IPS-11a (cell line): ENCODE measurements around the gene EVC2.

Source experiments
- H3K4me3 ChIP-seq: one replicate; pipeline ENCODE4 v1.5.1; 2013; ENCODE audit warnings: low read depth, low read length, control low read depth

Gene EVC2

GRCh38 chr4:5689065-5689464 lies 19.3 kb downstream of the EVC2 start:
- no peak overlapping the region for H3K4me3 ChIP-seq

- no peak overlapping the region for H3K4me3 ChIP-seq
Observed at GRCh38 chr4:5686338-5686737, 22.0 kb downstream of the EVC2 start.

DNA sequence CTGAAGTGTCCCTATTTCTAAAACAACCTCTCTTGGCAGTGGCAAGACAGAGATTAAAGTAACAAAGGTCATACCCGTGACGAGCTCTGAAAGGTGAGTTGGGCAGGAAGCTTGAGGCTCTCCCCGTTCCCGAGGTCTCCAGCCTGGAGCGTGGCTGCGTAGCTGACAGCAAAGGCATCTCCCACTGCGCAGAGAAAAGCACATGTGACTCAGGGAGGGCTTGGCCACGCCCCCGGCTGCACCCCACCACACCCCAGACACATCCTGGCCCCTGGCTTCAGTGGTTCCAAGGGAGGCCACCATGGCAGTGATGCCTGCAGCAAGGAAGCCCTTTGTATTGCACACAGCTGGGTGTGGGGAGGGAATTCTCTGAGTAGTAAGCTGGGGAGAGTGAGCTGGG lies 23.1 kb downstream of the EVC2 start:
- H3K4me3 ChIP-seq, result no peak overlapping the region

- no peak overlapping the region for H3K4me3 ChIP-seq
Observed at GRCh38 chr4:5683566-5683965, 24.8 kb downstream of the EVC2 start.

- H3K4me3 ChIP-seq, result no peak overlapping the region
Observed at GRCh38 chr4:5678977-5679376, 29.4 kb downstream of the EVC2 start.

DNA sequence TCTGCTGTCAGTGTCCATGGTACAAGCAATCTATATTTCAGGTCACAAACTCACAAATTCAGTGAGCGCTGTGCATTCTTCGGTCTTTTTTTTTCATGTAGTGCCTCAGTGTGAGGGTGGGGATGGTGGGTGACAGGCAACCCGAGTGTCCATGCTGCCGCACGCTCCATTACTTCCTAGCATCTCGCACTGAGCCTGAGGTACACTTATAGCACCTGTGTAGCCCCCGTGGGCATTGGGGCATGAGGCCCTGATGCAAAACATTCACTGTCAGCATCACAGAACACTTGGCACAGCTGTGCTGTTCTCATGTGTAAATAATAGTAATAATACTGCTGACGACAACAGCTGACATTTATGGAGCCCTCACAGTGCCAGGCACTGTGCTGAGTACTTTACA lies 31.6 kb downstream of the EVC2 start:
- no peak overlapping the region for H3K4me3 ChIP-seq

DNA sequence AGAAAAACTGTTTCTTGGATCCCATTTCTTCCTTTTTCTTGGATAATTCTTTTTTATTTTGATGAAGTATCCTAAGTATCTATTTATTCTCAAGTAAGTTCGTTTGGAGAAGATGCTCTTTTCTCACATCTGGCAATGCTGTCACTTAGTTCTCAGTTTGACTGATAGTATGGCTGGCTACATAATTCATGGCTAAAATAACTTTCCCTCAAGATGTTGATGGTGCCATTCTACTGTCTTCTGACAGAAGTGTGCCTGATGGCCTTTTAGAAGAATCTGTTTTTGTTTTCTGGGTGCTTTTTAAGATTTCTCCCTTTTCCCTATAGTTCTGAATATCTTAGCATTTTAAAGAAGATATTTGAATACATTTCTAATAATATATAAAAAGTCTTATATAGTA lies 41.6 kb downstream of the EVC2 start:
- no peak overlapping the region for H3K4me3 ChIP-seq

GRCh38 chr4:5664778-5665177 lies 43.6 kb downstream of the EVC2 start:
- no peak overlapping the region for H3K4me3 ChIP-seq

DNA sequence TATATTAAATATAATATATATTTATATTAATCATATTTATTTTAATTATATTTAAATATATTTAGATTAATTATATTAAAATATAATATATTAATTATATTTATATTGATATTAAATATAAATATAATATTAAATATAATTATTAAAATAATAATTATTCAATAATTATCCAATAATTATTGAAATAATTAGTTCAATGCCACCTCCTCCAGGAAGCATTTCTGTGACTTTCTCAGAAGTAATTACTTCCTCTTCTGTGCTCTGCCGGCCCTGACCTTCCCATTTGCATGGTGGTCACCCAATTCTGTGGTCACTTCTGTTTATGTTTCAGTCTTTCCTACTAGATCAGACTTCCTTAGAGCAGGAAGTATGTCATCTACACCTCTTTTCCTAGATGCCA lies 45.8 kb downstream of the EVC2 start:
- H3K4me3 ChIP-seq, result no peak overlapping the region

DNA sequence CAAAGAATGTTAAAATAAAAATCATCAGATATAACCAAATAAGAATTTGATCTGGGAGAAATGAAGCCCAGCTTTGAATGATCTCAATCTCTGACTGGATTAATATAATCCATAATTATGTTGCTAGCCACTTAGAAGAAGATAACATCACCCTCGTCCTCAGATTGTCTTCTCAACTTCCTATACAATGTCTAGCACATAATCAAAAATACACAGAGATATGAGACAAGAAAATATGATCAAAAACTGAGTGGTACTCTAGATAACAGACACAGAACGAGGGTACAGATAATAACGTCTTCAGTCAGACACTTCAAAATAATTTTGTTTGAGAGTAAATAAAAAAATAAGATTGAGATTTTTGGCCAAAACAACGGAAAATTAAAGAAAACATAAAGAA lies 47.1 kb downstream of the EVC2 start:
- H3K4me3 ChIP-seq, result no peak overlapping the region

DNA sequence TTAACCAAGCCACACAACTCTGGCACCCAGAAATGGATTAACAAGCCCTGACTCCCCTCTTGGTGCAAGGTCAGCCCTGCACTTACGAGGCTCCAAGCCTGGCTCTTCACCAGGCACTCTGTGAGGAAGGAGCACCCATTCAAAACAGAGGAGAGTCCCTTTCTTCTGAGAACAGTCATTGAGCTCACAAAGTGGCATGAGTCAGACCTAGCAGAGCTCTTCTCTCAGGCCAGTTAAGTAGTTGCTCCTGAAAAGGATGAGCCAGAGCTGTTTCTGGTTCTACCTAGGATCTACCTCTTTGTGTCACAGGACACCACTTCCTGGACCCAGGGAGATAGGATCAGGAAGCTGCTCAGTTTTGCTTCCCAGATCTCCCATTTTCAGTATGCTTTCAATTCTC lies 48.2 kb downstream of the EVC2 start:
- H3K4me3 ChIP-seq, result no peak overlapping the region

DNA sequence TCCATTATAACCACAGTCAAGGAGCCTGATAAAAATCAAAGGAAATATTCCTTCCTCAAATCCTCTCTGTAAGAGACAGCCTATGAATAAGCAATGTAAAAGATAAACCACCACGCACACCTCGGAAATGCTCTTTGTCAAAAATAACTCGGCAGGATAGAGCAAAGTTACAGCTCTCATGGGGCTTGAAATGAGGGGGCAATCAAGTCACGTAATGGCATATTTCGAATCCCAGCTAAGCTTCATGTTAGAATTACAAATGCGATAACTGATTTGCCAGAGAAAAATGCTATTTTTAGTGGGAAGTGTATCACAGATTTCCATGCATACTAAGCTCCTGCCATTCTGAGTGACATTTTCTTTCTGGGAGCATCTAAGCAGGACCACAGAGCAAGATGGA lies 49.4 kb downstream of the EVC2 start:
- H3K4me3 ChIP-seq, result no peak overlapping the region

DNA sequence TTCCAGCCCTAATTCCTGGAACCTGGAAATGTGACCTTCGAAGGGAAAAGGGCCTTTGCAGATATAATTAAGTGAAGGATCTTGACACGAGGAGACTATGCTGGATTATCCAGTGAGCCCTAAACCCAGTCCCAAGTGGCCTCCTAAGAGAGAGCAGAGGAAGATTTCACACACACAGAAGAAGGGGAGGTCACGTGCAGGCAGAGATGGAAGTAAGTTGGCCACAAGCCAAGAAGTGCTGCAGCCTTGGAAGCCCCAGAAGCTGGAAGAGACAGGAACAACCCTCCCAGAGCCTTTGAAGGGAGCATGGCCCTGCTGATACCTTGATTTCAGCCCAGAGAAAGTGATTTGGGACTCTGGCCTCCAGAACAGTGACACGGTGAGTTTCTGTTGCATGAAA lies 51.9 kb downstream of the EVC2 start:
- H3K4me3 ChIP-seq, result no peak overlapping the region

GRCh38 chr4:5654791-5655190 lies 53.6 kb downstream of the EVC2 start:
- no peak overlapping the region for H3K4me3 ChIP-seq

DNA sequence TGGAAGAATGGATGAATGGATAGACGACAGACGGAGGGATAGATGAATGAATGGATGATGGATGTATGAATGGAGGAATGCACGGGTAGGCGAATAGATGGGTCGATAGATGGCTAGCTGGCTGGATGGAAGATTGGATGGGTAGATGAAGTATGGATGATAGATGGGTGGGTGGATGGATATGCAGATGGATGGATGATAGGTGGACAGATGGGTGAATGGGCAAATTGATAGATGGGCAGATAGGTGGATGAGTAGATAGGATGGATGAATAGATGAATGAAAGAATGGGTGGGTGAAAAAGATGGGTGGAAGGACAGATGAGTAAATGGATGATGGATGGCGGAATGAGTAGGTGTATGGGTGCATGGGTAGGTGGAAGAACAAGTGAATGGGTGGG lies 57.3 kb downstream of the EVC2 start:
- H3K4me3 ChIP-seq, result no peak overlapping the region

DNA sequence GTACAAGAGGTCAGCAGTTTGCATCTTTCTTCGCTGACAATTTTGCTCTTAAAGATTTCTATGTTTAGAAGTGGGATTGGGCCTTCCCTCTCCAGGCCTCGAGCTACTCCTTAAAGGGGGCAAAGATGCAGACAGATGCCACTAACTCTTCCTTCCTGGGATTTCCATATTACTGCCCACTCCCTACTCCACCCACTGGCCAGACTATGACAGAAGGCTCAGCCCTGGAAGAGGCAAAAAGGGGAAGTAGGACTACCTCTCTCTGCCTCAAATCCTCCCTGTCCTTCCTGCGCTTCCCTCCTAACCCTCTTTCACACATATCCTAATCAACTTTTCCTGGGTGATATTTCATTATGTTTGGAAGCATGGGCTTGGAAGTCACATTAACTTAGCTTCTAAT lies 58.3 kb downstream of the EVC2 start:
- no peak overlapping the region for H3K4me3 ChIP-seq

DNA sequence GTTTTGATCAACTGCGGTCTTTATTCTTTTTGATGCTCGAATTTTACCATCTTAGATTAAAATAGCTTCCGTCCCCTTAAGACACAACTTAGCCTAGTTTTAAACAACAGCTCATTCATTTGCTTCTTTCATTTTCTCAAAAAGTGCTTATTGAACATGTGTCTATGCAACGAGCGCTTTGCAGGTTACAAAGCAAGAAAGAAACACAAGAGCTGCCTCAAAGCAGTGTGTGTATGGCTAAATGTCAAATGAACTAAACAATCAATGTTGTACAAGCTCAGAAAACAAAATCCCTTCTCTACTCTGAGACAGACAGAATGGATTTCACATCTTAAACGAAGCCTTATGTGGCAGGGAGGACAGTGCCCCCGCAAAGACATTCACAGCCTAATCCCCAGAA lies 61.0 kb downstream of the EVC2 start:
- no peak overlapping the region for H3K4me3 ChIP-seq

- H3K4me3 ChIP-seq, result no peak overlapping the region
Observed at GRCh38 chr4:5640096-5640495, 68.3 kb downstream of the EVC2 start.

DNA sequence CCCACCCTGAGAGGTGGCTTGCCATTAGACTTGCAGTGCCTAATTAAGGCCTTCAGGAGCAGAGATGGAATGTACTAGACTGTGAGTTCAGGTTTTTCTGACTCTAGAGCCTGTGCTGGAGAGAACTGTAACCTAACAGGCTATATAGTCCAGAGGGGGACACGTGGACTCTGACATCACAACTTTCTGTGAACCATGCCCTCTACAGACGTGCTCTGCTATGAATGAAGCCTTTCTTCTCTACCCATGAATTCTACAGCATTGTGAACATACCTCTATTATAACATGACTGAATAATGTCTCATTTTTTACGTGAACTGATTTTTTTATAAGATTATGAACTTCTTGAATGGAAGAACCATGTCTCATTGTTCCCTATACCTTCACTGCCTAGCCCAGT lies 68.8 kb downstream of the EVC2 start:
- no peak overlapping the region for H3K4me3 ChIP-seq

DNA sequence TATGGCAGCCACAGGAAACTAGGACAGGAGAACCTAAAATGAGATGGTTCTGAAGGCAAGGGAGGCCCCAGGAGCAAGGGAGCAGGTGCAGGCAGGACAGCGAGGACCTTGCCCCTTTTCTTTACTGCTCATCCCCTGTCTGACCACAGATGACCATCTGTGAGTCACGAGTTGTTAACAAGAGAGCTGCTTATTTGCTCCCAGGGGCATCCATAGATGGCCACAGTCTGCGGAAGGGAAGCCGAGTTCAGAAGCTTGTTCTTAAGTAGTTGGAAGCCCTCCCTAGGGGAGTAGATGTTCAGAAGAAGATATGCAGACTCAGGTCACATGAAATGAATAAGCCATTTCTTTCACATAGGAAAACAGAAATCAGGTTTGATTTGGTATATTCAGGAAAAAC lies 69.4 kb downstream of the EVC2 start:
- H3K4me3 ChIP-seq, result no peak overlapping the region

- no peak overlapping the region for H3K4me3 ChIP-seq
Observed at GRCh38 chr4:5638316-5638715, 70.0 kb downstream of the EVC2 start.

- no peak overlapping the region for H3K4me3 ChIP-seq
Observed at GRCh38 chr4:5636766-5637670, 71.3 kb downstream of the EVC2 start.

GRCh38 chr4:5635826-5636195 lies 72.5 kb downstream of the EVC2 start:
- no peak overlapping the region for H3K4me3 ChIP-seq
